Head of caudate nucleus (tissue), 42 donors: Measurements from ENCODE around the gene TNFSF8.

Experiments used
- DNase-seq, 42 donors: peaks; one replicate each; pipeline versions ENCODE4 v3.0.0 to v3.0.0-alpha.2; 2020 to 2021; ENCODE audit warnings: mixed read lengths in 7 of 42
- intact Hi-C: fragments of 100-400 bp; cut with DNase I; formaldehyde crosslinking; loops from one replicate; pipeline ENCODE4 v1.15.0; 2022

TNFSF8 gene

DNA sequence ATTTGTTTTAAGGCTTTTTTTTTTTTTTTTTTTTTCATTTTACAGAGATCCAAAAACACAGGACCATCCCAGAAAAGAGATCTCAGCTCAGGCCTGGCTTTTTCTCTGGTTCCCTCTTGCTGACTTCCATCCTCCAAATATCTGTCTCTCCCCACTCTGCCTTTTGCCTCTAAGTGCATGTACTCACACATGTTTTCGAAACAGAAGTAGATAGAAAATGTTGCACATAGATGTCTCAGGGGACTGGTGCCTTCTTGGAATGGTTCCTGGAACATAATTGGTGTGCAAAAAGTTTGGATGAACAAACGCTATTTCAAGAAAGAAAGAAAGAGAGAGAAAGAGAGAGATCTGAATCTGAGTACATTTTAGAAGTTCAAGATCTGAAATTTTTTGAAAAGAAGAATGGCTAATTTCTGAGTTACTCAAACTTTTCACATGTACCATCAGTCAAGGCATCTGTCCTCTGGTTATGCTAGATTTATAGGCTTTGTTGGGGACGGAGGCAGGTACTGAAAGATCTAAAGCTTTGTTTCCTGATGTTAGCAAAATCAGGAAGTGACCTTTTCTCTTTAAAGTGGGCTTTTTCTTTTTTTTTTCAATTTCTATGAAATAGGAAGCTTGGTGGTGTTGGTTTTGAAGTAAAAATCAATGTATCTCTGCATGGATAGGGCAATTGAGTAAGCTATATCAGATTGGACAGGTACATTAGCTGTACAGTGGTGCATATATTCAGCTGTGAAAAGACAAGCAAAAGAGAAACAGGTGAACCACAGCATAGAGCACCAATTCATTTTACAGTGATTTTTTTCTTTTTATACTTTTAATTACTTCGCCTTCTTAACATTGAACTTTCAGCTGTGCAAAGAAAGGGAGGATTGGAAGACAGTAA is 8.5 kb upstream of the TNFSF8 start:
- intact Hi-C loops, result no loop called here
- DNase-seq, result no peak

DNA sequence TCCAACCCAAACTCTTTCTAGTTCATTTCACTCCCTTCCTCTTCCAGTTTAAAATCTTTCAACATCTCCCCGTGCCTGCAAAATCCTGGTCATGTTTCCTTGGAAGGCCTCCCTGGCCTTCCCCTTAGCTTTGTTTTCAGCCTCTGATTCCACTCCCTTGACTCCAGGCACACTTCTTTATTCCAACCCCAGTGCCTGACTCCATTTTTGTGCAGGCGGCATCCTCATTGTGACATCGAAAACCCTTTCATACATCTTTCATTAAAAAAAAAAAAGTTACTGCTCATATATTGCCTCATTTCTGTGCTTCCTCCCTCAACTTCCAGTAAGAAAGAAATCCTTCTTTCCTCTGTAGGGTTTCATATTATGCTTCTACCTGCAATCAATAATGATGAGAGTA is 7.1 kb upstream of the TNFSF8 start:
- DNase-seq, result no peak
- intact Hi-C loops, result no loop called here

GRCh38 chr9:114936581-114936980 is 6.2 kb upstream of the TNFSF8 start:
- intact Hi-C loops, result no loop called here
- DNase-seq, result no peak

DNA sequence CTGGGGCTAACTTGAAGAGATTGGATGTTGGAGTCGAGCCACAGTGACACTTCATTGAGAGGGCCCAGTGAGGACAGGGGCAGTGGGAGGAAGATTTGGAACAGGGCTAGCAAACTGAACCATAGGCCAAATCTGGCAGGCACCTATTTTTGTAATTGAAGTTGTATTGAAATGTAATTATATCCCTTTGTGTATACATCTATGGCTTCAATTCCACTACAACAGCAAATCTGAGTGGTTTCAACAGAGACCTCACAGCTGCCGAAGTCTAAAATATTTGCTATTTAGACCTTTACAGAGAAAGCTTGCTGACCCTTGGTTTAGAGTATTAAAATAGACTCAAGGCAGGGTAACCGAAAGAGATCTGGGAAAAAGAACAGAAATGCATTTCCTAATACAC is 4.7 kb upstream of the TNFSF8 start:
- intact Hi-C loops, result no loop called here
- DNase-seq, result no peak

GRCh38 chr9:114932502-114932901 is 2.1 kb upstream of the TNFSF8 start:
- intact Hi-C loops, result no loop called here
- no peak for DNase-seq

GRCh38 chr9:114931407-114931806 is 1.0 kb upstream of the TNFSF8 start:
- intact Hi-C loops, result no loop called here
- DNase-seq, result no peak

DNA sequence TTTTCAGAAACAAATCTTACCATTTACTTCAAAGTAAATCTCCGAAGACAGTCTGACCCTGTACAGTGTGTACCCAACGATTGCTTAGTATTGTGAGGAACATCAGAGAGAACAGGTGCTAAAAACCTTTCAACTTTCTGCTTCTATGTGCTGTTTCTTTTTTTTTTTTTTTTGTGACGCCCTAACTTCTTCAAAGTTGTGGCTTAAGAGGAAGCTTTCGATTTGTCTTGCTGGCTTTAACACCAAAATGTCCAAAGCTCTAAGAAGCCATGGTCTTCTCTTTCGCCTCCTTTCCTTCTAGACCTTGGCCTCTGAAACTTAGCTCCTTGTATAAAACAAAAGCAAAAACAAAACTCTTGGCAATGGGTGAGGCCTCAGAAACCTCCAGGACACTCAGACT is 1.2 kb downstream of the TNFSF8 start:
- intact Hi-C loops, result no loop called here
- DNase-seq, result no peak

- intact Hi-C loops, result no loop called here
These were observed 1.7 kb downstream of the TNFSF8 start for GRCh38 chr9:114928671-114929070.

DNA sequence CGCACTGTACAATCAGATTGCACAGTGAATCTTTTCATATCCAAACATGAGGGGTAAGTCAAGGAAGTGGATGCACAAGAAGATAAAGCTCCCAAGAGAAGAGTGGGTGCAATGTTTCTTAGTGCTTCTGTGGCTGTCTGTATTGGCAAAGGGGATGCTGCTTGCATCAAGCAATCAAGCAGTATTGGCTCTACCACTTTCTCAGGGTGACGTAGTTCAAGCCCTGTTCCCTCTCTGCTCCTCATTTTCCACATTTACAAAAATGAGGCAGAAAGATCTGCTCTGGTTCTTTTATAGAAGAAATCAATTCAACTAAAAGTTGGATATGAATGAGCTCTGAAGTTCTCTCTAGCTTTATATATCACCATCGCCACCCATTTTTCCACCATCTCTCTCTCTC is 2.3 kb downstream of the TNFSF8 start:
- no peak for DNase-seq
- intact Hi-C loops, result no loop called here

More at GRCh38 chr9:114928671-114929070, 1.7 kb downstream of the TNFSF8 start:
- DNase-seq, result no peak

DNA sequence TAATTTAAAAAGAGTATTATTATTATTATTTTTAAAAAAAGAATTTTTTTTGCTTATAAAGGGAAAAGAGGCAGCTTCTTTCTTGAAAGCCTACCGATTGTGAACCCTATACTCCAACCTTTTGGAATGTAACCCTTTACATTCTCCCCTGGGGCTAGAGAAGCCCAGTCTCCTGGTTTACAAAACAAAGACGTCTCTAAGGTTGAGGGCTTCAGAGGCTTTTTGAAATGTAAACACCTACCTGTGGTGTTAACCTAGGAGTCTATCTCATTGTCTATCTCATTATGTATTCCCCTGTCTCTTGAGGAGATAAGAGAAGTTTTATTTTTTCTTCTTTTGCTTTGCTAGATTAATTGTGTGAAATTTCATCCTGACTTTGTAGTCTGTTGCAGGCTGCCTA is 4.7 kb downstream of the TNFSF8 start:
- DNase-seq, result no peak
- intact Hi-C loops, result no loop called here

- no peak for DNase-seq
- intact Hi-C loops, result no loop called here
These were observed 5.4 kb downstream of the TNFSF8 start for GRCh38 chr9:114925039-114925438.

GRCh38 chr9:114924327-114924726 is 6.1 kb downstream of the TNFSF8 start:
- intact Hi-C loops, result no loop called here
- no peak for DNase-seq

- intact Hi-C loops, result no loop called here
- DNase-seq, result no peak
These were observed 6.5 kb downstream of the TNFSF8 start for GRCh38 chr9:114923918-114924317.

GRCh38 chr9:114921171-114921570 is 9.2 kb downstream of the TNFSF8 start:
- DNase-seq, result no peak
- intact Hi-C loops, result no loop called here

DNA sequence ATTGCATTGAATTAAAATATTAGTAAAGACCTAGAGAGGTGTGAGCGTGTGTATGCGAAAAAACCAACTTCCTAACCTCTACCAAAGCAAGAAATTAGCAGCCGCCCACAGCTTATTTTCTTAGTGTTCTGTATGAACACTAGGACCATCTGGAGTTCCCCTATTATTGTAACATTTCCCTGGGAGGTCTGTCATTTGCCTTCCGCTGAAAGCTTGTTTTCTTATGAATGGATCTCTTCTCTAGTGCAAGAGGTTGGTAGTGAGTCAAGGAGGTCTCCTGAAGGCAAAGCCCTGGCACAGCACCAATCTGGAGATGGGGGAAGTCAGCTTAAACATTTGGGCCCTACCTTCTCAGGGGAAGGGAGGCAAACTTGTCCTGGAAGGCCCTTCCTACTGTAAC is 10.8 kb downstream of the TNFSF8 start:
- intact Hi-C loops, result no loop called here

DNA sequence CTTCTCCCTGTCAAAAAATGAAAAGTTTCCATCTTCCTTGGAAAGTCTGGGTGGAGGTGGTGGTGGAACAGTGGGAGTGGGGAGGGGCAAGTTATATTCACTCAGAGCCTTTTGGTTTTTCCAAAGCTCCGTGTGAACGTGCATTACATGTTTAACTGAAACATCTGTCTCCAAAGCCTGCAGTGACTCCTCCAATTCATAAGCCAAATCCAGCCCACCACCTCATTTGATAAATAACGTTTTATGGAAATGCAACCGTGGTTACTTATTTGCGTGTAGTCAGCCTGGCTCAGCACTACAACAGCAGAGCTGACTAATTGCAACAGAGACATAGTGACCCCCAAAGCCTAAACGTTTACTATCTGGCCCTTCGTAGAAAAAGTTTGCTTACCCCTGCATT is 13.9 kb downstream of the TNFSF8 start:
- intact Hi-C loops, result no loop called here
- DNase-seq, result no peak

More for the DNA sequence above, 10.8 kb downstream of the TNFSF8 start:
- DNase-seq, result no peak

GRCh38 chr9:114914139-114914538 is 16.3 kb downstream of the TNFSF8 start:
- DNase-seq, result no peak
- intact Hi-C loops, result loop anchor here (5.0 kb wide), 1 partner anchor 232 kb away; the partner anchor contains the start of gene TEX48

- DNase-seq, result no peak
- intact Hi-C loops, result loop anchor here (5.0 kb wide), 1 partner anchor 231 kb away; the partner anchor contains the start of gene TEX48
These were observed 16.7 kb downstream of the TNFSF8 start for GRCh38 chr9:114913656-114914055.

DNA sequence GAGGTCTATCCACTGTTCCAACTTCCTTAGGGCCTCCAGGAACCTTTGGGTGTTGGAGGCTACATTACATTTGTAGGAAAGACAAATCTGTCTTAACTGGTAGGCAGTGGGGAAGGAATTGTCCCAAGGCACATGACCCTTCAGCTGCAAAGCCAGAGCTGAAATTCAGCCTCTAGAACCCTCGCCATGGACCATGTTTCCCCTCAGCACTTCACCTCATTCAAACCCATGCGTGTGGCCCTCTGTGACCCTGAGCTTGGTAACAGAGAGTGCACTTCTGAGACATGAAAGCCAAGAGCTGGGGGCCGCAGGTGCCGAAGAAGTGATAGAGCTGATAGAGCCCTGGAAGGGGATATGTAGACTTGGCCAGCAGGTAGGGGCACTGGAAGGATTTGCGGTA is 17.2 kb downstream of the TNFSF8 start:
- intact Hi-C loops, result loop anchor here (5.0 kb wide), 1 partner anchor 231 kb away; the partner anchor contains the start of gene TEX48
- DNase-seq, result no peak

GRCh38 chr9:114911167-114911821 is 19.1 kb downstream of the TNFSF8 start:
- DNase-seq, result peak in 22 of 42 donors; percentile 8 to 72 (median 38)
- intact Hi-C loops, result loop anchor here (5.0 kb wide), 1 partner anchor 229 kb away; the partner anchor contains the start of gene TEX48
